ENCODE measurements around the gene COBLL1.
"Not testable (repeated sequence)": the region's sequence is repeated elsewhere in the genome, so short reads cannot be mapped to it uniquely, and the experiment has no call there.

Gene COBLL1

GRCh38 chr2:164719996-164720941, 121.4 kb downstream of the COBLL1 start:
- in situ Hi-C loops (cut with MboI; ENCODE audit: low sequenced_read_pairs): no loop called here

DNA sequence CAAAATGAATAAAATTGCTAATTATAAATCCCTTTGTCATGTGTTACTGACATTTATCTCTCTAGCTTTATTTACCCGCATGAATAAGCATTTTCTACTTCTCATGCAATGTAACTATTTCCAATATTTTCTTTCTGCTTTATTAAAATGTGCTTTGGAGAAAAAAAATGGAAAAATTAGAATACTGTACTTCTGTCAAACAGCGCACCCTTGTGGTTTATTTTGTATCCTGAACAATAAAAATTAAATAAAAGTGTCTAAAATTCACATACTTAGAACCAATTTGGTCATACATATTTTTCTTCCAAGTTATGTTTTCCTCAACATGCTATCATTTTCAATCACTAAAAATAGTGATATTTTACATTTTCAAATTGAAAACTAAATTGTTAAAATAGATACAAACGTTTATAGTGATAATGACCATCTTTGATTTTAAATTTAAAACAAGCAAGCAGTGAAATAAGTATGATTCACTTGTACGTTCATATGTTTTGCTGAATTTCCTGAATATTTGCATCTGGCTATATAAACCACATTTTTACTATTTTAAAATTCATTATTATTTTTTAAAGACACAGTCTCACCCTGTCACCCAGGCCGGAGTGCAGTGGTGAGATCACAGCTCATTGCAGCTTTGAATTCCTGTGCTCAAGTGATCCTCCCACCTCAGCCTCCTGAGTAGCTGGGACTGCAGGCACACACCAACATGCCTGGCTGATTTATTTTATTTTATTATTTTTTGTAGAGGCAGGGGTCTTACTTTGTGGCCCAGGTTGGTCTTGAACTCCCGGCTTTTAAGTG, 124.4 kb downstream of the COBLL1 start:
- in situ Hi-C loops (cut with MboI; ENCODE audit: low sequenced_read_pairs): no loop called here

DNA sequence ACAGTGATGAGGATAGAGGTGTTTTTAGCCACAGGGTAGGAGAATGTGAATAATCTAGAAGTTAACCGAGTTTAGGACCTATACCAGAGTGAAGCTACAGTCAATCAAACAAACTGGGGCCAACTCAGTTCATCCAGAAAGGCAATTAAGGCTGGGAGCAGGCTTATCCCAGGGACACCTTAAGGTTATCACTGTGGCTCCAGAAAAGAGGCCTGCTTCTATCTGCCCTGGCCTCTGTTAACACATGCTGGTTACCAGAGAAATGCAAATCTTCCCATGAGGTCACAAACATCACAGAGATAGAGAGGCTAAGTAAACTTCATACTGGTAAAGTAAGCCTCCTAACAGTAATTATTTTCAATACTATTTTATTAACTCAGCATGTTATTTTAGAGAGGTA, 127.2 kb downstream of the COBLL1 start:
- in situ Hi-C loops (cut with MboI; ENCODE audit: low sequenced_read_pairs): no loop called here

DNA sequence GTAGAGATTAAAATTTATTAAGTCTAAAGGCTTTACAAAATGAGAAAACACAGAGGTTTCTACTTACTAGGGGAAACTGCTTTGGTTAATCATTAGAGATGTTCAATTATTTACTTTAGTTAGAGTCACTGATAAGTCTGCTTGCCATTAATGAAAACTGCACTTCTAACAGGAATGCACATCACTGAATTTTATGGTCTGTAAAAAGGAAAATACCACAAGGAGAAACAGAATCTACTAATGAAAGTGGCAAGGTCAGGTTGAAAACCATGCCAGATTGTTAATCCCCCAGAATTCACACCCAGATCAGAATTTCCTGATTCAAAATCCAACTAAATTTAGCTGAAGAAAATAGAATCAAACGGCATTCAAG, 129.9 kb downstream of the COBLL1 start:
- in situ Hi-C loops (cut with MboI; ENCODE audit: low sequenced_read_pairs): no loop called here

GRCh38 chr2:164710837-164711765, 130.5 kb downstream of the COBLL1 start:
- in situ Hi-C loops (cut with MboI; ENCODE audit: low sequenced_read_pairs): no loop called here

DNA sequence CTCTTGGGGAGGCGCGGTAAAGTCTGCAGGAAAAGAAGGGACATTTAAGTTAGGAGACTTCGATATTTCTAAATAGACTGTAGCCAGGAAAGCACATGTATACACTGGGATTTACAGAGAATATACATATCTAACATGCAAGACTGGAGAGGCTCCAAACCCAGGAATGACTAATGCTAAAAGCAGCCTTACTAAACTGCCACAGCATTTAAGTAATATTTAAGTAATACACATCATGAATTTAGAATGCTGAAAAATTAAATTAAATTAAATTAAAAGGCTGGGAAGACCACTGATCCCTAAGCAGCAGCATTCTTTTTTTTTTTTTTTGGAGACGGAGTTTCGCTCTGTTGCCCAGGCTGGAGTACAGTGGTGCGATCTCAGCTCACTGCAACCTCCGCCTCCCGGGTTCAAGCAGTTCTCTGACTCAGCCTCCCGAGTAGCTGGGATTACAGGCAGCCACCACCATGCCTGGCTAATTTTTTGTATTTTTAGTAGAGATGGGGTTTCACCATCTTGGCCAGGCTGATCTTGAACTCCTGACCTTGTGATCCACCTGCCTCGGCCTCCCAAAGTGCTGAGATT, 131.3 kb downstream of the COBLL1 start:
- in situ Hi-C loops (cut with MboI; ENCODE audit: low sequenced_read_pairs): not testable (repeated sequence)

GRCh38 chr2:164706522-164706921, 135.1 kb downstream of the COBLL1 start:
- in situ Hi-C loops (cut with MboI; ENCODE audit: low sequenced_read_pairs): no loop called here

GRCh38 chr2:164705412-164706167, 136.0 kb downstream of the COBLL1 start:
- in situ Hi-C loops (cut with MboI; ENCODE audit: low sequenced_read_pairs): no loop called here

DNA sequence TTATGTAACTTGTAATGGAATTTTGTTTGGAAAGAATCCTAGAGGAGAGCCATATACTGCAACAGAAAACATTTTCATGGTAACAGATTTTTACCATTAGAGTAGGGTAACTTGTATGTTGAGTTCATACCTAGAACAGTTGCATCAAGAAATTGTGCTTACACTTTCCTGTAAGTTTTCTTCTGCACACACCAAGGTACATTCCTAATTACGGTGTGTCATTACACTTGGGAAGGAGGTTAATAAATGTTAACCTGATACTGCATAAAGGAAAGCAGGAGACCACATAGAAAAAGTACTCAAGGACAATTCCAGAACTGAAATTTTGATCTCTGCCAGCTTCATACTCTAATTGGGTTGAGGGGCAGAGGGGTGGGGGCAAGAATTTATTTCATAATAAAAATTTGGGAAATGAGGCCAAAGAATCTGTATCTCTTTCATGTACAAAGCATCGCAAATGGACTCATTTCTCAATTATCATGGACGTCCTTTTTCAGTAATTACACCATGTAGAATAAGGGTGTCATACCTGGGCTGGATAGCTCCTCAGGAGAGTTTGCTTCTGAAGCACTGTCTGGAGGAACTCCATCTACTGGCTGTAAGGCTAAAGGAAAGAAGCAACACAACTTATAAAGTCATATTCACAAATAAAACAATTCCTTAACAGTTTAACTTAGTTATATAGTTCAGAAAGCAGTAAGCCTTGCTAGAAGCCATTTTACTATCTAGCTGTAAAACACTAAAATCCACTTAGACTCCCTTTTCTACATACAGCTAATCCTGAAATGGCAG, 137.5 kb downstream of the COBLL1 start:
- in situ Hi-C loops (cut with MboI; ENCODE audit: low sequenced_read_pairs): no loop called here

DNA sequence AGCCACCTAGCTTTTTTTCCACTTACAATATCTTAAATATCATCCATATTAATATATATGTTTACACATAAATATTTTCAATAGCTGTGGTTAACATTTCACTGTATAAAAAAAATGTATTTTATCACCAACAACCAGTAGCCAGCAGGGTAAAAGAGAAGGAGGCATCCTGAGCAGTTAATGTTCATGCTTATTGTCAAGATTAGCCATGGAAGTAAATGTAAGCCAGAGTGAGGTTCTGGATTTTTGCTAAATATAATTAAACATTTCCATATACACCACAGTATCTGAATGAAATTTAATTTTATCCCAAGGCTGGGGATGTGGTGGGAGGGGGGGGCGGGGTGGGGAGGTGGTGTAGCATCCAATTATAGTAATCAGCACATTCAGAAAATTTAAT, 140.1 kb downstream of the COBLL1 start:
- in situ Hi-C loops (cut with MboI; ENCODE audit: low sequenced_read_pairs): no loop called here

GRCh38 chr2:164700390-164700789, 141.2 kb downstream of the COBLL1 start:
- in situ Hi-C loops (cut with MboI; ENCODE audit: low sequenced_read_pairs): no loop called here

DNA sequence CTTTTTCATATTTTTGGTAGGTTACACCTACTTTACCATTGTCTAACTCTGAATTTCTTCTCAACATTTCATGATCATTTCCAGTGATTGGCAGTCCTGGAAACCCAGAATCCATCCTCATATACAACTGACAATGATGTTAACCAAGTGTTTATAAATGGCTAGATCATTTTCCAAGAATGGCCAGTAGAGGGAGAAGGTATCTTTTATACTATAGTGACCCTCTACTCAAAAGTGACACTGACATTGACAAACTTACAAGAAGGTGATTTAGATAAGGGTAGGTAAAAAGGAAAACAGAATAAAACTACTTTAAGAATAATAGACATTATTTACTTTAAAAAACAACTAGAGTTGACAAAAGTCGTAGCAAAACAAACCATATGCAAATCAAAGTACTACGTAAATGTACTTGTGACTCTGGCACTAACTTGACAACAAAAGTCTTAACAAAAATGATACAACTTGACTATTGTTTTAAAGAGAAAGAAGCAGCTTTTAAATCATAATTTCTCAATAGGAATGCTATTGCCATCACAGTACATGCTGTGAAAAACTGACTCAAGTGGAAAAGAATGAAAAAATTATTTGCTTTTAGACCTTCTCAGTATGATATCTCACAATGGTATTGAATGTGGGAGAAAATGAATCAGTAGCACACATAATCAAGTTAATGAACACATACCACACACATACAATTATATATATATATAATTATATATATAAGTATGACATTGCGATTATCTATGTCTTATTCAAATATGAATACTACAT, 143.7 kb downstream of the COBLL1 start:
- in situ Hi-C loops (cut with MboI; ENCODE audit: low sequenced_read_pairs): no loop called here

DNA sequence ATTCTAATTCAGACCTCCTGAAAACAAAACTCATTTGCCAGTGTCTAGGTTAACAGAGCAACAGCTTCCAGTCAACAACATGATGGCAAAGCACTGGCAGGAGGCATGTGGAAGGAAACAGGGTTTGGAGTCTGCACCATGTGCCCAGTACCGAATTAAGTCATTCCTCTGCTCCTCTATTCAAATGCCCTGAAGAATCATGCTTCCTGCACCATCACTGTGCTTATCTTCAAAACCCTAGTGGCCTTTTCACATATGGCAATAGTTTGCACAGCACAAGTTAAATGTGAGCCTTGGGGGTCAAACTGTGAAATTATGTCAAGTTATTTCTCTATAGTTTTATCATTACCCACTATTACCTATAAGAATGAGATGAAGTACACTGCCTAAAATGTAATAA, 145.0 kb downstream of the COBLL1 start:
- in situ Hi-C loops (cut with MboI; ENCODE audit: low sequenced_read_pairs): no loop called here

- in situ Hi-C loops (cut with MboI; ENCODE audit: low sequenced_read_pairs): no loop called here
These were observed 147.3 kb downstream of the COBLL1 start for GRCh38 chr2:164694275-164694695.

- in situ Hi-C loops (cut with MboI; ENCODE audit: low sequenced_read_pairs): no loop called here
These were observed 147.8 kb downstream of the COBLL1 start for GRCh38 chr2:164693834-164694233.

- in situ Hi-C loops (cut with MboI; ENCODE audit: low sequenced_read_pairs): no loop called here
These were observed 148.2 kb downstream of the COBLL1 start for GRCh38 chr2:164693390-164693789.

DNA sequence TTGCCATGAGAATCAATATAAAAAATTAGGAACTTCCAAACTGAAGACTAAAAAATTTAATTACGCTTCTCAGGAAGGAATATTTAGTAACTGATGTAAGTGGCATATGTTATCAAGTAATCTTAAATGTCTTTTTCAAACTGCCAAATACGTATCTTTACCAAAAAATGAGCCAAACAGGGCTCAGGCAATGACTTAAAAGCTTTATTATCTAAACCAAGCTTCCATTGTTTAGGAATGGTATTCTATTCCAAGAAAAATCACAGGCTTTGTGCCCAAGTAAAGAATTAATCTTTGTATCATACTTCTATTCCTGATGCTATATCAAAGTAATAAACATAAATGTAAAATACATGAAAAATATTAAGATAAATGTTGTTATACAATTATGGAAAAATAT, 148.7 kb downstream of the COBLL1 start:
- in situ Hi-C loops (cut with MboI; ENCODE audit: low sequenced_read_pairs): no loop called here

DNA sequence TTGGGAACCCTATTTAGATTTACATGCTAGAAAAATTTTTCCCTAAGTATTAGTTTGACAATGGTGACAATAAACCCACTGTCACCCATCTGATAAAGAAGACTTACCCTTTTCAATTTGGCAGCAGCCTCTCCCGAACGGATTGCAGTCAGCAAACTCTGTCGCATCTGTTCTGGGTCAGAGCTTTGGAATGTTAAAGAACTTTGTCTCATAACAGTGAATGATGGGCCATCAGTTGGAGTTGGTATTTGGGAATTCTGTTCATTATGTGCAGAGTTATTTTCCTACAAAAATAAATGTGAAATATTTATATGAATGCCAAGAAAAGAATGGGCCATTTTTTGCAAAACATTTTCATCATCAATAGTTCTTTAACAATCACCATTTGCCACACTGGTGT, 149.5 kb downstream of the COBLL1 start:
- in situ Hi-C loops (cut with MboI; ENCODE audit: low sequenced_read_pairs): no loop called here
